C4-2B (cell line): ENCODE data around the gene INHBB.

Source experiments
- CTCF ChIP-seq: fragments of 450-650 bp; conservative IDR thresholded peaks from 2 replicates; pipeline ENCODE4 v1.5.1; 2017; ENCODE audit warnings: mild to moderate bottlenecking
- ZFX ChIP-seq: fragments of 450-650 bp; IDR thresholded peaks from 2 replicates; pipeline ENCODE4 v1.6.1; 2017

GRCh38 chr2:120378605-120379004 is 32.7 kb downstream of the INHBB start:
- TF ChIP-seq CTCF (no peak), ZFX (no peak)
